NCI-H146 treated with DMSO at 0.1 percent for 48 hours (cell line): ENCODE data around the gene DISP3.
"Not testable (repeated sequence)": the region's sequence is repeated elsewhere in the genome, so short reads cannot be mapped to it uniquely, and the experiment has no call there.

Experiments used
- DNase-seq: peaks from one replicate; lab custom pipeline; 2025; ENCODE audit not compliant: unreplicated experiment; lab: John Stamatoyannopoulos, UW

The DISP3 gene

GRCh38 chr1:11571906-11572616 lies 93.1 kb downstream of the DISP3 start:
- no peak for DNase-seq

GRCh38 chr1:11573116-11573692 lies 94.2 kb downstream of the DISP3 start:
- no peak for DNase-seq

GRCh38 chr1:11575553-11575952 lies 96.6 kb downstream of the DISP3 start:
- DNase-seq: no peak

- no peak for DNase-seq
Observed at GRCh38 chr1:11576109-11576875, 97.3 kb downstream of the DISP3 start.

- DNase-seq: no peak
Observed at GRCh38 chr1:11578004-11578403, 99.0 kb downstream of the DISP3 start.

- no peak for DNase-seq
Observed at GRCh38 chr1:11579506-11579905, 100.6 kb downstream of the DISP3 start.

- DNase-seq: not testable (repeated sequence)
Observed at GRCh38 chr1:11580049-11580448, 101.1 kb downstream of the DISP3 start.

GRCh38 chr1:11581445-11581991 lies 102.6 kb downstream of the DISP3 start:
- DNase-seq: no peak

GRCh38 chr1:11585389-11585788 lies 106.4 kb downstream of the DISP3 start:
- no peak for DNase-seq
